Stomach (tissue), 4 donors: ENCODE data around the gene DHRS7B.

Source experiments
- EP300 ChIP-seq: sonication (generic); formaldehyde crosslinking; IDR thresholded peaks from one replicate; pipeline ENCODE4 v1.6.1; 2017; ENCODE audit warnings: antibody characterized with exemption
- POLR2A ChIP-seq, 4 donors: fragments of 450-650 bp; IDR thresholded peaks; one replicate each; pipeline ENCODE4 v1.6.1; 2016; ENCODE audit warnings: antibody characterized with exemption in 4 of 4, control low read depth in 2 of 4, mild to moderate bottlenecking in 1 of 4, moderate library complexity in 1 of 4
- TF ChIP-seq, protein P1 (sequence below), 7 experiments: fragments of 450-650 bp in 4 of 7; fragments of 200-600 bp in 3 of 7; sonication (generic) in 3 of 7; IDR thresholded peaks; one replicate each; pipeline ENCODE4 v1.5.1; 2016 to 2019; ENCODE audit warnings: antibody characterized with exemption in 7 of 7, control low read depth in 2 of 7, mild to moderate bottlenecking in 1 of 7

DNA sequence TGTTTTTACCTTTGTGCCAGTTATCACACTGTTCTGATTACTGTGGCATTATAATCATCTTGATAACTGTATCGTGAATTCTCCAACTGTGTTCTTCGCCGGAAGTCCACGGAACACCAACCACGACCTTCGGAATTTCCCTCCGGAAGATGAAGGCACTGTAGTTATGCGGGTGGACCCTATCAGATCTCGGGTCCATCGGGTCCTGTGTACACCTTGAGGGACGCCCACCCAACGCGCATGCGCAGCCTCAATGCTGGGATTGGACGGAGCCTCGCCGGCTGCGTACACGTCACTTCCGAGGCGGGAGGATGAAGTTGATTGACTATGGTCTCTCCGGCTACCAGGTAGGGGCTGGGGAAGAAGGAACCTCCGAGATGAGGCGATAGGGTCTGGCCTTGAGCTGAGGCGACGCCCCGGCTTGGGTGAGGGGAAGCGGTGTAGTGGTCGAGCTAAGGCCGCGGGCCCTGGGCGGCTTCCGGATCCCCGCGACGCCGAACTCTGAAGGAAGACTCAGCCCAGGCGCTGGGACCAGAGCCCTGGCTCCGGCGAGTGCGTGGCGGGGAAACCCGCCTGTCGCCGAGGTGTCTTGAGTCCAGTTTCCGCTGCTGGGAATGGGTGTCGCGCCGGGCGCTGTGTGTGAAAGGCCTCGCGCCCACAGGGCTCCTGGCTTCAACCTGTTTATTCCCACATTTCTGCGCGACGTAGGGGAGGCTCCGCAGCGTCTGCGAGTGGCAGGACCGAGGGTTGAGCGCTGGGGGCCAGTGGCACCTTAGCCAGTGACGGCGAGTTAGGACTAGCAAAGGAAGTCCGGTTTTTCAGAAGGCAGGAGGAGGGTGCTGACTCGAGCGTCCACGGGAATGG, at the start of gene DHRS7B:
- TF ChIP-seq, protein P1, sequence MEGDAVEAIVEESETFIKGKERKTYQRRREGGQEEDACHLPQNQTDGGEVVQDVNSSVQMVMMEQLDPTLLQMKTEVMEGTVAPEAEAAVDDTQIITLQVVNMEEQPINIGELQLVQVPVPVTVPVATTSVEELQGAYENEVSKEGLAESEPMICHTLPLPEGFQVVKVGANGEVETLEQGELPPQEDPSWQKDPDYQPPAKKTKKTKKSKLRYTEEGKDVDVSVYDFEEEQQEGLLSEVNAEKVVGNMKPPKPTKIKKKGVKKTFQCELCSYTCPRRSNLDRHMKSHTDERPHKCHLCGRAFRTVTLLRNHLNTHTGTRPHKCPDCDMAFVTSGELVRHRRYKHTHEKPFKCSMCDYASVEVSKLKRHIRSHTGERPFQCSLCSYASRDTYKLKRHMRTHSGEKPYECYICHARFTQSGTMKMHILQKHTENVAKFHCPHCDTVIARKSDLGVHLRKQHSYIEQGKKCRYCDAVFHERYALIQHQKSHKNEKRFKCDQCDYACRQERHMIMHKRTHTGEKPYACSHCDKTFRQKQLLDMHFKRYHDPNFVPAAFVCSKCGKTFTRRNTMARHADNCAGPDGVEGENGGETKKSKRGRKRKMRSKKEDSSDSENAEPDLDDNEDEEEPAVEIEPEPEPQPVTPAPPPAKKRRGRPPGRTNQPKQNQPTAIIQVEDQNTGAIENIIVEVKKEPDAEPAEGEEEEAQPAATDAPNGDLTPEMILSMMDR (IDR thresholded peaks at IDR 0.05), result no peak
- TF ChIP-seq EP300, result no peak
- TF ChIP-seq POLR2A (IDR thresholded peaks at IDR 0.05), result peak in 2 of 4 donors; percentile 52 to 65
